ENCODE results near the gene WDR64.
"Not testable (repeated sequence)": the region's sequence is repeated elsewhere in the genome, so short reads cannot be mapped to it uniquely, and the experiment has no call there.

WDR64 gene

DNA sequence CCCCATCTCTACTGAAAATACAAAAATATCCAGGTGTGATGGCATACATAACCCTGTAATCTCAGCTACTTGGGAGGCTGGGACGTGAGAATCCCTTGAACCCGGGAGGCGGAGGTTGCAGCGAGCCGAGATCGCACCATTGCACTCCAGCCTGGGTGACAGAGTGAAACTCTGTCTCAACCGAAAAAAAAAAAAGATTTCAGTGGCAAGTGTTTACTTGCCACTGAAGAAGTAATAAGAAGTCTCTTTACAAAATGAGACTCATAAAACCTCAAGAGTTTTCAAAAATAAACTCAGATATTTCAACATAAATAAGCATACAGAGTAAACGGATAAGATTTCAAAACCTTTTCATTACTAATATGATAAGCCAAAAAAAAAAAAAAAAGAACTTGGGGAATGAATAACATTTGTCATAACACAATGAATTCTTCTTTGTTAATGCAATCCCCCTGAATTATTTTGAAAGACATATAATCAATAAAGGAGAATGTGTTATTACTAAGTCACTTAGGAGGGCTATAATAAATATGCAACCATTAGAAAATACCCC, 161.8 kb downstream of the WDR64 start:
- DNase-seq: no peak

DNA sequence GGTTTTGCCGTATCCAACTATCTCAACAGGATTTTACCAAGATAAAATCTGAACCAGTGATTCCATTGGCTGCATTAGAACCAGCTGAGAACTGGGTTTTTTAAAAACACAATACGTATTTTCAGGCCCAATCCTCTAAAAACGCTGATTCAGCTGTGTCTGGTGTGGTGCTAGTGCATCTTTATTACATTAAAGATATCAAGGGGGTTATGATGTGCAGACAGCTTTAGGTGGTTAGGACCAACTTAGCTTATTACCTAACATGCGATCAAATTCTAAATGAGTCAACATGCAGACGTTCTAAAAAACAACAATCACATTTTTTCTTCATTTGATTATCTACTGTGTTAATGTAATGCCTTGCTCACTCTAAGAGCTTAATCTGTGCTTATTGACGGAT, 163.9 kb downstream of the WDR64 start:
- no peak for DNase-seq

DNA sequence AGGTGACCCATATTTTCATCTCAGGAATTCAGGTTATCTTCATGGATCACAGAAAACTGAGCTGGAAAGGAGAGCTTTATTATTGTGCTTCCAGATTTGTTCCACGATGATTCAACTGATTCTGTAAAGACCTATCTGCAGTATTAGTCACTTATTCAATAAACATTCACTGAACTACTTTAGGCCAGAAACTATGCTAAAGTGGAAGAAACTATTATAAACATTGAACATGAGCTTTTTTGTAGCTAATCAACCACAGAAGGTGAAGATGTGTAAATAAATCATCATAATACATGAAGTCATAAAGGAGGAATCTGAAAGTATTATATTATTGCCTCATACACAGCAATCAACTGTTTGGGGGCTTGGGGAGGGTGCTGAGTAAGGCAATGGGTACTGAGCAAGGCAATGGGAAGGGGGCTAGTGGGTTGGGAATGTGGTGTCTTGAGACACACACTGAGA, 165.3 kb downstream of the WDR64 start:
- no peak for DNase-seq

DNA sequence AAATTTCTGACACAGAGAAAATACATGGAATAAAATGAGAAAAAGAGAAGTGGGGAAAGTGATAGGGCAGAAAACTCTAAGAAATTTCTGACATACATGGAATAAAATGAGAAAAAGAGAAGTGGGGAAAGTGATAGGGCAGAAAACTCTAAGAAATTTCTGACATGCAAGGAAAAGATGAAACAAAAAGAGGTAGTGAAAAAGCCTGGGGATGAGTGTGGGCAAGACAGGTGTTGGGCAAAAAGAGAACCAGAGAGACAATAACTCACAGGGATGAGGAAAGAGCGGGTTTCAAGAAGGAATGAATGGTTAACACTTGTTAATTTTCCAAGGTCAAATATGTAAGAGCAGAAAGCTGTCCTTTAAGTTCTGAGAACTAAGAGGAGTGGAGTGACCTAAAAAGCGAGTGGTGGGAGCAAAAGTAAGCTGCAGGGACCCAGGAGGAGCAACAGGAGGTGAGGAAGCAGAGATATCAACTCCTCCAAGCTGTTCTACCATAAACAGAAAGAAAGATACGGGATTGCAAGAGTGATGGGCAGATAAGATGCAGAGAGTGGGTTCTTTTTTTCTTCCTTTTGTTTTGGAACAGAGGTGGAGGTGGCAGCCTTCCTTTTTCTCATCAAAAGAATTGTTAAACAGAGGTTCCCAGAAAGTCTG, 166.0 kb downstream of the WDR64 start:
- DNase-seq: no peak

DNA sequence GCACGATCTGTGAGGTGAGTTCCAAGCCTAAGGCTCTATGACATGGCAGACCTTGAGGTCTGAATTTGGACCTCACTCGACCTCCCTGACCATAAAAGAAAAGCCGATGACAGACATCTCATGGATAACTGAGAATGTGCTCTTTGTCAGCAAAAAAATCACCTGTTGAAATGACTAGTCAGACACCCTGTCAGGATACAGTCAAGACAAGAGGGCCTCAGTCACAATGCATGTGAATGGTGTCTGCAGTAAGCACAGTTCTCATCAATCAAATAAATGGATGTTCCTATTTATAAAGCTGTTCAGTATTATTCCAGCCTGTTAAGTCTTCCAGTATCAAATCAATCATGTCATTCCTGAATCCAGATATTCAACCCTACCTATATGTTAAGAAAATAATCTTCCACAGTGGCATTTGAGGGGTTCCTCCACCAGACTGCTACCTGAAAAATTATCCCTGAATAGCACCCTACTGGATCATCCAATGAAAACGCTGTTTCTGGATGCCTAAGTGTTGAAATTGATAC, 167.3 kb downstream of the WDR64 start:
- no peak for DNase-seq

DNA sequence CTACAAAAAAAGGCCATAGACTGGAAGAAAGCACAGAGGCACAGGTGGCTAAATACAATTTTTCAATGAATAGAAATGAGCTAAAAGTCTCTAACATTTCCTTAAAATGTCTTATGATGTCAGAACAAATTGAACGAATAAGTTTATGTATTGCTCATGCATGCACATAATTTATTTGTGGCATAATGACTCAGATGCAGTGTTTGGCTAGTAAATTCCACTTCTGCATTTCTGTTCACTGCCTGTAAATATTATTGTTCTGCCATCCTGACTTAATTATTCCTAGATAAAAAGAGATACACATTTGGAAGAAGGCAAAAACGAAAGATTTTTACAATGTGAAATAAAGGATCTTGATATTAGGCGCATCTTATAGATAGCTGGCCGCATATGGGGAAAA, 169.3 kb downstream of the WDR64 start:
- DNase-seq: no peak

DNA sequence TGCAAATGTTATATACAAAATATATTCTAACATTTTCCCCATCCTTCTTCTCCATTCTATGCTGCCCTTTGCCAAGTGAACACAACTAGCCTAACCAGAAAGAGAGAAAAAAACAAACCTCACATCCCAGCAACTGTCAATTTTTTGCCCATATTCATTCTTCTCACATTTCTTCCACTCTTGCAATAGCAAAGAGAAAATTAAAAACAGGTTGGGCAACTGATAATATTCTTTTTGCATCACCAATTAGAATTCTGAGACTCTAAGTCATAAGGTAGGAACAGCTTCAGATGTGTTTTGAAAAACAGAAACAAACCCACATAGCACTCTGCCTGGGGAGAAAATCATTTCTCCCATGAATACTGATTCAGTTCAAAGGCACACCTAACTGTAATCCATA, 170.8 kb downstream of the WDR64 start:
- DNase-seq: no peak

DNA sequence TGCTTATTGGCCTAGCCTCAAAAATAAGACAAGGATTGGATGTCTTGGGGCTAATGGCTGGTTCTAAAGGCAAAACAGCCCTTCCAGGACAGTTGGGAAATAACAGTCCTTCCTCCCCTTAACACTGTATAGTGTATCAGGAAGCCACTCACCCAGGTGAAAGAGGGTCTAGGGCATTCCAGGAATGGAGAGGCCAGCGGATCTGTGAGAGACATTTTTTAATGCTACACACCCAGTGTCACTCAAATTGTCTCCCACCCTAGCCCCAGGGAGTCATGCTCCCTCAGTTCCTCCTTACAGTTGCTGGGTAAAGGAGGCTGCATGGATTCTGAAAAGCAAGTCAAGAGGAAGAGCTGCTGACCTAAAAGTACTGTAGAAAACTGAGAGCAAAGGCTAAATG, 171.8 kb downstream of the WDR64 start:
- DNase-seq: no peak

DNA sequence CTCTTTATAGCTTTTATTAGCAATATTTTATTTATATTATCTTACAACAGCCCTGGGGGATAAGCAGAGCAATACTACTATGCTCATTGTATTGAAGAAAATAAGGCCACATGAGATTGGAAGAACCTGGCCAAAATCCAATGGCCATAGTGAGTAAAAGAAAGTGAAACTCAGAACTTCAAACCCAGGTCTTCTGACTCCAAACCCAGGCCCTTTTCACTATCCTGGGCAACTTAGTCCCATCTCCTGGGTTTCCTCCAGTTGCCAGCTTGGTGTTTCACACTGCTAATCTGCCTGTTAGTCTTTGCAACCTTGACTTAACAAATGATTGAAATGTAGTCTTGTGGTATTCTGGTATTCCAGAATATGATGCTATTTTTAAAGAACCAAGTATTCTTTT, 173.5 kb downstream of the WDR64 start:
- no peak for DNase-seq

DNA sequence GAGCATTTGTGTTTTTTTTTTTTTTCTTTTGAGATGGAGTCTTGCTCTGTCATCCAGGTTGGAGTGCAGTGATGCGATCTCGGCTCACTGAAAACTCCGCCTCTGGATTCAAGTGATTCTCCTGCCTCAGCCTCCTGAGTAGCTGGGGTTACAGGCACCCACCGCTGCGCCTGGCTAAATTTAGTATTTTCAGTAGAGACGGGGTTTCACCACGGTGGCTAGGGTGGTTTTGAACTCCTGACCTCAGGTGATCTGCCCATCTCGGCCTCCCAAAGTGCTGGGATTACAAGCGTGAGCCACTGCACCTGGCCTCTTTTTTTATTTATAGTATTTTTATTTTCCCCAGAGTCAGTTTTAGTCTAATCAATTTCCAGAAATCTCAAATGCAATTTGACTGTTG, 174.5 kb downstream of the WDR64 start:
- not testable (repeated sequence) for DNase-seq

DNA sequence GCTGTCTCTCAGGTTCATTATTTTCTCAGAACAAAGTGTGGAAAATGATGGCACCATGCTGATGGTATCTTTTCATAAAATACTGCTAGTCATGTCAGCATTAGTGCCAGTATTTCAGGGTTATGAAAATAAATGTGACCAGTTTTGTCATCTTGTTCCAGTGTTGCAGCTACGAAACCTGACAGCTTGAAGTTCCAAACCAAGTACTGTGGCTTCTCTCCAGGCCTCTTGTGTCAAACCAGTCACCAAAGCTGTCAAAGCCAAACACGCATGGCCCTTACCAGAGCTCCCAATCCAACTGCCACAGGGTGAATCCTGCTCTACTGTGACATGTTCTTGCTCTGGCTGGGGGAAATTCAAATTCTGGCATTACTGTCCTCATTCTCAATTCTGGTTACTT, 175.2 kb downstream of the WDR64 start:
- no peak for DNase-seq

DNA sequence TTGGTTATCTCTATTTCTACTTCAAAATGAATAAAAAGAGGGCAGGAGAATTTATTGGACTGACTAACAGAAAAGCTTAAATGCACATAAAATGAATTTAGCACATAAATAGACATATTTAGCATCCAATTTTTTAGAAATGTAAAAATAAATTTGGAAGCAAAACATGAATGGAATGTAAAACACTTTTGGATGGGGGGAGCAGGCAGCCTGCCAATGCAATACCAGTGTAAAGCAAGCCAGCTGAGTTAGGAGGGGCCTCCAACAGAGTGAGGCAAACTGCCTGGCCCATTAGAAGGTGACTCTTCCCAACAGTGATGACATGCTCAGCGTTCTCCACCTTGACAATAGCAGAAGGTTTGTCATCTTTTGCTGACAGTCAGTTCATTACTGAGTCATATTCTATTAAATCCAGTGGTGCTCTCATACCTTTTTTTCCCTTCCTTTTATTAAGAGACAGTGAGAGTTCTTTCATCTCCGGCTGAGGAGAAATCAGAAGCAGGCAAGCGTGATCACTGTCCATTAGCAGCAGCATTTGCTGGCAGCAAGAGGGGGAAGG, 176.5 kb downstream of the WDR64 start:
- no peak for DNase-seq

DNA sequence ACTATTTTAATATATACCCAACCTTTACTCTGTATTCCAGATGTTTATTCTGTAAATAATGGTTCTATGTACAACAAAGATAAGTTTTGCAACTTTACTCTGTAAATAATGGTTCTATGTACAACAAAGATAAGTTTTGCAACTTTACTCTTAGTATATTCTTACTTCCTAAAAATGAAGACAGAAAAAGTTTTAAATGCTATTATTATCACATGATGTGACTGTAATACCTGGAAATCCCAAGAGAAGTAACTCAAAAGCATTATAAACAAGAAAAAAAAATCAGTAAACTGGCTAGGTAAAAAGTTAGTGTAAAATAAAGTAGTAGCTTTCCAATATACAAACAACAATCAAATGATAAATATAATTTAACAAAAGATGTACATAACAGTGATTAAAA, 177.4 kb downstream of the WDR64 start:
- DNase-seq: no peak

DNA sequence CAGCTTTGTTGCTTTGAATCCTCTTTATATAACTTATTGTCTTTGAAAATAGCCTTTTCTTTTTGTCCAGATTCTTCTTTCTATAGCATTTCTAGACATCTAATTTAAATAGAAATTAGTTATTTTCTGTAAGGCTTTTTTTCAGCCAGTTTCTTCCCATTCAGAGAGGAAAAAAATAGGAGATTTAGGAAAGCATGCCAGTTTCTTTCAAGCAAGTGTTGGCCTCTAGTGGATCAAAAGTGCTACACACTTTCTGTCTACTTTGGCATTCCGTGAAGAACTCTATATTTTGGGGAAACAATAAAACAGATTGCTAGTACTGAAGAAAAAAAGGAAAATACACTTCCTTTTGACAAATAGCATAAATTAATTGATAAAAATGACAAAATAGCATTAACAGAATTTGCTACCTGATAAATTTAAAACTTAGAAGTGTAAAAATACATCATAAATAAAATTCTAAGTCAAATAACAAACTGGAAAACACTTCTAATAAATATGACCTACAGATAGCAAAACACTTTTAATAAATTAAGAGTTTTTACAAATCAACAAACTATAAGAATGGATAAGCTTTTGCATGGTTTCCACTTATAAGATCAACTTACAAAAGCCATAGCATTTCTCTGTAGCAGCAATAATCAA, 182.8 kb downstream of the WDR64 start:
- no peak for DNase-seq

DNA sequence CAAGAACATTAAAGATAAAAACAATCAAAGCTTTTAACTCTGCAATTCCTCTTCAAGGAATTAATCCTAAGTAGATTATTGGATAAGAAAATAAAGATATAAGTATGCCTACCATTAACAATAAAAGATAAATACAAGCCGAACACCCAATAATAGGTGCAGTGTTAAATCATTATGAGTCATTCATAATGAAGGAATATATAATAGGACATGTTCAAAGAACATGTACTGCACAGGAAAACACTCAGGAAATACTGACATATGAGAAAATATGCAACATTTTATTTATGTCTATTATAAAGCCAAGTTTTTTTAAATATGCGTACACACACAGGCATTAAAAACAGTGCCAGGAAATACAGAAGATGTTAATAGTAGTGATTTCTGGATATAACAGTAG, 184.9 kb downstream of the WDR64 start:
- no peak for DNase-seq

DNA sequence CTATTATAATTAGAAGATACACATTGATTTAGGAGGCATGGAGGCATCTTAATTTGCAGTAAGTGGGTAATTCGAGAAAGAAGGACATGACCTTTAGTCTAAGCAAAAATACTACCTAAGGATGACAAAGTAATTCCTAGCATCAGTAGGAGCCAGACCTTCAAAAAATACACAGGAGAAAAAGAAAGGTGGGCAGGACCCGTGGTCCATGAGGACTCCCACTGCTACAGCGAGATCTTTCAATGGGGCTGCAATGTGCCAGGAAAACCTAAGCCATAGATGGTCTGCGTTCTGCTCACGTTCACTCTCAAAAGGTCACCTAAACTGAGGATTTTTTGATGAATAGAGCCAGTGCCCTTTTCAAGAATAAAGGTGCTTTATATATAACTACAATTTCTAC, 185.3 kb downstream of the WDR64 start:
- no peak for DNase-seq

DNA sequence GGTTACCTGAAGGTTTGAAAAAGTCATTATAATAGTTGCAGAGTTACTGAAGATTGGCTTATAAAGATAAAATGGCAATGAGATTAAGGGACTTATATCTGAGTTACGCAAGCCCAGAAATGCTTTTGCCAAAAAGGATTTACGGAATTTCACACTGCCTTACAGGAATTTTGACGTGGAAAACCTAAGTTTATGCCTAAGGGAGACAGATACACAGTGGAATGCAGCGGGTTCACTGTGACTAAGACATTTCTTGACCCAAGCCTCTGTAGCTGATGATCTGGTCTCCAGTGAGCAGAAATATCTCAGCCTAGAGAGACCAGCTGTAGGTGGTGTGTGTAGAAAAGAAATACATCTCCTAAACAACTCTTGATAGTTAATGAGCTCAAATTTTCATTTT, 185.8 kb downstream of the WDR64 start:
- no peak for DNase-seq

DNA sequence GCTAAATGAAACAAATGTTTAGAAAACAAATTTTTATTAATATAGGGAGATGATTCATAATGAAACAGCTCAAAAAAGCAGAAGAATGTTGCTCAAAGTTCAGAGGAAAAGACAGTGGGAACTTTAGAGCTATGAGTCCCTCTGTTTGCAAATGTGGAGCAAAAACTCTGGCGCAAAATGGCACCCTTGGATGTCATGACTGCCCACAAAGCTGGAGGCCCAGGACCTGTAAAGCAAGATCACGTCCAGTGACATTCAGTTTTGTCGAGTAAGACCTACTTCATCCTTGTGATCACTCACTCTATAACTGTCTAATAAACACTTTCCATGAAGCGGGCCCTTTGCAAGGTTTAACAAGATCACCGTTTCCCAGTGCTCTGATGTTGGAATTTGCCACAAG, 186.8 kb downstream of the WDR64 start:
- no peak for DNase-seq

DNA sequence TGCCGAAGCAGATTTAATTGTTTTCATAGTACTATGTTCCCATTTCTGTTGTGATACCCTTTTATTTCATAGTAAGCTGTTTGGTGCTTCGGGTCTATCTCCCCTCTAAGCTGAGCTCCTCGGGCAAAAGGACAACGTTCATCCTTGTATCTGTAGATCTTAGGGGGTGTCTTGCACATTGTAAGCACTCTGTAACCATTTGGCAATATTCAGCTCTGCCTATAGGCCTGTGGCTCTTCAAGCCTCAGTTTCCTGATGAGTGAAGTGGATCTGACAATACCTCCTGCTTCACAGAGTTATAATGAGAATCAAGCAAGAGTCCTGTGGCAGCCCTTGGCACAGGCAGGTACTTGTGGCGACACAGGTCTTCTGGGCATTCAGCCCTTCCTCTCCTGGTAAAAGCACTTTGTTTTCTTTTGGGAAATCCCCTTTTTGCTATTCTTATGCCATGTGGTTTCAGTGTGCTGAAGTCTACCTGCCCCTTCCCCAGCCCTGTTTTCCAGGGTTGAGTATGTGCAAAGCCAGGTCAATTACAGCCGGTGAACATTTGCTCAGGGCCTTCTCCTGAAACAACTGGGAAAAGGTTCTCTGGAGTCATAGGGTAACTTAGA, 187.4 kb downstream of the WDR64 start:
- DNase-seq: no peak

DNA sequence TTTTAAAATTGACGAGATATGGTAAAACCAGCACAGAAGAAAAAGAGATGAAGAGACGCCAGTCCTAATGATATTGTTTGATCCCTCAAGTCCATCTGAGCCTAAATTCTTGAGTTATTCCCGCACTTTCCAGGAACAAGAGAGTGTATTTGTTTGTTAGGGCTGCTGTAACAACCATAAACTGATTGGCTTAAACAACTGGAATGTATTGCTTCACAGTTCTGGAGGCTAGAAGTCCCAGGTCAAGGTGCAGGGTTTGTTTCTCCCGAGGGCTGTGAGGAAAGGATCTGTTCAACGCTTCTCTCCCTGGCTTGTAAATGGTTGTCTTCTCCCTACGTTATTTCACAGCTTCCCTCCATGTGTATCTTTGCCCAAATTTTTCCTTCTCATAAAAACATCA, 188.1 kb downstream of the WDR64 start:
- no peak for DNase-seq

DNA sequence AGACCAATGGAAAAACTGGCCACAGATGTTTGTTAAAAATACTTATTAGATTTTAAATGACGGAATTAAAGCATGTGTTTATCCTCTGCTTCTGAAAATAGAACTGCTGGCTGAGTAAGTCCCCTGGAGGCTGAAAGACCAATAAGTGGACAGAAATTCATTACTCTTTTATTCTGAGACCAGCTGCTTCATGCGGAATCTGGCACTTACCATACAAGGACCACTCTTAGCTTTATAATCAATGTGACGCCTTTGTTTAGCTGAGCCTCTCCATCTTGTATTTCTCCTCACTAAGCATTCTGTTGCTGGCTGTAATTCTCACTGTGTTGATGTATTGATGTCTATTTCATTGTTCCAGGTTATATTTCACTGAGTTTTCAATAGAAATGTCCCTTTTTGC, 189.6 kb downstream of the WDR64 start:
- DNase-seq: no peak

DNA sequence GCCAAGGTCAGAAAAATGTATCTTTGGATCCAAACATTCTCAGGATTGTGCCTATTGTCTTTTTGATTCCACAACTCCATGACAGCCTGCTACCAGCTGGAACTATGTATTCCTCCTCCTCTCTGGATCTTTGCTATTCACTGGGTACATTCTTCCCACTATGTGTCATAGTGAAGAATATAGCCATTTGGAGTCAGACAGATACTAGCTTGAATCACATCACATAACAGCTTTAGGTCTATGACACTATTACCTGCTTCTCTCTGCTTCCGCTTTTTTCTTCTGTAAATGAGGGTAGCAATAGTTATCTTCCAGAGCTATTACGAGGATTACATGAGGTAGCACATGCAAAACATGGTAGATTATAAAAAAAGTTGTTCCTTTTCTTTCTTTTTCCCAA, 190.5 kb downstream of the WDR64 start:
- no peak for DNase-seq

DNA sequence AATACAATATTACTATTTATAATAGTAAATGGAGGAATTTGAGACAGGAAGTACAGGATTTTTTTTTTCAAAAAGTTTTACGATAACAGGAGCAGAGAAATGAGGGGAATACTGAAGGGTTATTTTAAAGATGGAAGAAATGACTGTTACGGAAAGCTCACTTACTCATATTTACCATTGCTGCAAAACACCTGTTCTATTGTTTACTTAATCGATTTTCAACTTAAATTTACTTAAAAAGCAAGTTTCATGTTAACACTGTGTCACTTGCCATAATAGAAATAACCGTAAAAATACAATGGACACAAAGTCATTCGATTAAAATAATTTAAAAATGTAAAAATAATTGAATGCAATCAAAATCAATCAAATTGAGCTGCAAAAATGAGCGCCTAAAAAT, 192.5 kb downstream of the WDR64 start:
- no peak for DNase-seq

DNA sequence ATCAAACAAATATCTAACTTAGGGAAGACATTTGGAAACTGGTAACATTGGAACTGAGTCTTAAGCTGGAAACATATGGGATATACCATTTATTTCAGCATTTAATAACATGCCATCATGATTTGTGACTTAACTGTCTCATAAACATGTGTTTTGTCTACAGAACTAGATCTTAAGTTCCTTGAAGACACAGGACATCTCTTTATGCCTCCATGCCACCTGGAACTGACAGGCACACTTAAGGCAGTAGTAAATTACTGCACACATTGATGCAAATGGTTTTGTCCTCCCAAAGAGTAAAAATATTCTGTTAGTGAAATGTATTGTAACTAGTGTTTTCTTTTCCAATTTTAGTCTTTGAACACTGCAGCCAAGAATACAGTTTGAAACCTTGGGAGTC, 194.3 kb downstream of the WDR64 start:
- no peak for DNase-seq

Data from right hindlimb (tissue), 1 donor.